ENCODE data around the gene PIPOX.

DNA sequence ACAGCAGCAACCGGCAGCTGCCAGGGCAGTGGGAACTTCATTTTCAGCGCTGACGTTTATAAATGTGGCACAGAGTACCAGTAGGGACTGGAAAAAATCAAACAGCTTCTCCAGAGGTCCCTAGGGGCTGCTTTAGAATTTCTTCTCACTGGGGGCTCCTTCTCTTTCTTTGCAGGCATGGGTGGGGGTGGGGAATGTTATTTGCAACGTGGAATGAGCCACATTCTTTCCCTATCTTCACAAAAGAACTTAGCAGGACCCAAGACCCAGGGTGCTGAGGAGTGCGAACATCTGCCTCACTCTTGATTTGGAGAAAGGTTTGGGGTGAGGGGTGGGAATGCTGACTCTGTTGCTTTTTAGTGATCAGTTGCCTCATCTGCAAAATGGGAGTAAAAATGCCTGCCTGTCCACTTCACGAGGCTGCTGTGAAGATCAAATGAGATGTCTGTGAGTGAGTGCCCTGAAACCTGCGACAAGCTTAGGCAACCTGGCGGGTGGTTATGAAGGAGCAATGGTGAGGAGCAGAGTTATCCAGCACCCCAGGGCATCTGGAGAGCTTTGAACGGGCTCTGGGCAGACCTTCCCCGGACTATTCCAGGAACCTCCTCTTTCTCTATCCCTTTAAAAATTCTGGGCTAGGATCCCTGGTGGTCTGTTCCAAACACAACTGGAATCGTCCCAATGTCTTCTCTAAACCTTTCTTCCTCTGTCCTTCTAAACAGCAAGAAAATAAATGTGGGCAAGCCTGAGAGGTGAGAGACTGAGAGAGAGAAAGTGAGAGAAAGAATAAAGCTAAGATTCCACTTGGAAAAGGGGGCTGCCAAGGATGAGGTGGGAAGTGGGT lies 10.7 kb upstream of the PIPOX start:
- TF ChIP-seq POLR2AphosphoS5 (IDR thresholded peaks at IDR 0.05; ENCODE audit: low read depth, low read length) (no peak), TAF1 (IDR thresholded peaks at IDR 0.05; ENCODE audit: borderline replicate concordance, insufficient read depth, low read length) (no peak), FOXP2 (optimal IDR thresholded peaks at IDR 0.05; ENCODE audit: borderline replicate concordance, extremely low read depth, extremely low read length, insufficient read depth) (no peak)

Data from PFSK-1 (cell line).